ENCODE data around the gene PLEKHB2. TPM values are rescaled to one million over a fixed set of nuclear protein-coding genes. Genes with fewer than 3 reads are reported as not detected.
A peak's percentile ranks its signal among the peaks of the same experiment; 100 is the strongest.

PLEKHB2 gene
- total and polyA plus RNA-seq, 9 of the 15 experiments (the other 6 are each of a cell fraction or from before 2014, with no cell fraction given): 41.3 to 71.5 (median 50.2) TPM

DNA sequence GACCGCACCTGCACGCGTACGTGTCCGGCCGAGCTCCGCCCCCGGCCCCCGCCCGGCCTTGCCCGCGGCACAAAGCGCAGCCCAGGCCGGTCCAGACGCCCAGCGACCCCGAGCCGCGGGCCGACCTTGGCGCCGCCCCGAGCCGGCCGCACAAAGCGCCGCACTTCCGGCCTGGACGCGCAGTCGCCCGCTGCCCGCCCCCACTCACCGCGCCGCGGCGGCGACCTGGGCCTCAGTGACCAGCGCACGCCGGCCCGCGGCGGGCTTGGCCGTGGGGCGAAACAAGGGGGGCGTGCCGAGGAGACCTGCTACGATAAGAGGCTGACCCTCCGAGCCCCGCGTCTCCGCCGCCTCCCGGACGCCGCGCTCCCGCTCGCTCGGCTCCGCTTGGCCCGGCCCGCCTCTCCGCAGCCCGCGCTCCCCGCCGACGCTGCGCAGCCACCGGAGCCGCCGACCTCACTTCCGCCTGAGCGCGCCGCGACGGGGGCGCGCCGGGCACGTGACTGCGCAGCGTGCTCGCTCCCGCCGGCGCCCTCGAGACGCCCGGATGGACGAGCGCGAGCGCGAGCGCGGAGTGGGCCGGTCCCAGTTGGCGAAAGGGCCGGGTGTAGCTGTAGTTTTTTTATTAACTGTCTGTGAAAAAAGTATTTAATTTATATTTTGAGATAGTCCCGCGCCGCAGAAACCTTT is 12.0 kb upstream of the PLEKHB2 start, which contains the start of gene FAM168B (continued):
- TF ChIP-seq ZNF668 (CRISPR knock-in tag; IDR thresholded peaks at IDR 0.05) (no peak), ZNF253 (CRISPR knock-in tag; conservative IDR thresholded peaks at IDR 0.05) (no peak), ZNF124 (CRISPR knock-in tag; IDR thresholded peaks at IDR 0.05) (no peak), CHCHD3 (CRISPR knock-in tag; IDR thresholded peaks at IDR 0.05) (no peak), HDAC2 (IDR thresholded peaks at IDR 0.05) (no peak), NFATC3 (IDR thresholded peaks at IDR 0.05) (no peak), SIX5 (IDR thresholded peaks at IDR 0.05; ENCODE audit: borderline replicate concordance in 1 of 2, insufficient read depth in 1 of 2, low read depth in 1 of 2, low read length in 2 of 2) (no peak), ELF1 (tag; IDR thresholded peaks at IDR 0.05) (peak; percentile 91), ZNF217 (CRISPR knock-in tag; IDR thresholded peaks at IDR 0.05) (no peak), ZFP36 (IDR thresholded peaks at IDR 0.05; ENCODE audit: low read depth, low read length, partially characterized antibody) (no peak), PRPF4 (IDR thresholded peaks at IDR 0.05; ENCODE audit: insufficient read depth, low read depth, low read length, poor library complexity, severe bottlenecking) (no peak), ZNF655 (CRISPR knock-in tag; IDR thresholded peaks at IDR 0.05) (no peak), KLF16 (IDR thresholded peaks at IDR 0.05) (no peak), BDP1 (IDR thresholded peaks at IDR 0.05; ENCODE audit: insufficient read depth, insufficient read length) (no peak)
- TF ChIP-seq, protein P1, sequence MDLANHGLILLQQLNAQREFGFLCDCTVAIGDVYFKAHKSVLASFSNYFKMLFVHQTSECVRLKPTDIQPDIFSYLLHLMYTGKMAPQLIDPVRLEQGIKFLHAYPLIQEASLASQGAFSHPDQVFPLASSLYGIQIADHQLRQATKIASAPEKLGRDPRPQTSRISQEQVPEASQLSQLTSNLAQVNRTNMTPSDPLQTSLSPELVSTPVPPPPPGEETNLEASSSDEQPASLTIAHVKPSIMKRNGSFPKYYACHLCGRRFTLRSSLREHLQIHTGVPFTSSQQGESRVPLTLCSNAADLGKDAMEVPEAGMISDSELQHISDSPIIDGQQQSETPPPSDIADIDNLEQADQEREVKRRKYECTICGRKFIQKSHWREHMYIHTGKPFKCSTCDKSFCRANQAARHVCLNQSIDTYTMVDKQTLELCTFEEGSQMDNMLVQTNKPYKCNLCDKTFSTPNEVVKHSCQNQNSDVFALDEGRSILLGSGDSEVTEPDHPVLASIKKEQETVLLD (IDR thresholded peaks at IDR 0.05): no peak
- TF ChIP-seq, protein P2, sequence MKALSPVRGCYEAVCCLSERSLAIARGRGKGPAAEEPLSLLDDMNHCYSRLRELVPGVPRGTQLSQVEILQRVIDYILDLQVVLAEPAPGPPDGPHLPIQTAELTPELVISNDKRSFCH (CRISPR knock-in tag; IDR thresholded peaks at IDR 0.05): no peak
- TF ChIP-seq, protein P2 (tag; IDR thresholded peaks at IDR 0.05): peak; percentile 75
- TF ChIP-seq, protein P3, sequence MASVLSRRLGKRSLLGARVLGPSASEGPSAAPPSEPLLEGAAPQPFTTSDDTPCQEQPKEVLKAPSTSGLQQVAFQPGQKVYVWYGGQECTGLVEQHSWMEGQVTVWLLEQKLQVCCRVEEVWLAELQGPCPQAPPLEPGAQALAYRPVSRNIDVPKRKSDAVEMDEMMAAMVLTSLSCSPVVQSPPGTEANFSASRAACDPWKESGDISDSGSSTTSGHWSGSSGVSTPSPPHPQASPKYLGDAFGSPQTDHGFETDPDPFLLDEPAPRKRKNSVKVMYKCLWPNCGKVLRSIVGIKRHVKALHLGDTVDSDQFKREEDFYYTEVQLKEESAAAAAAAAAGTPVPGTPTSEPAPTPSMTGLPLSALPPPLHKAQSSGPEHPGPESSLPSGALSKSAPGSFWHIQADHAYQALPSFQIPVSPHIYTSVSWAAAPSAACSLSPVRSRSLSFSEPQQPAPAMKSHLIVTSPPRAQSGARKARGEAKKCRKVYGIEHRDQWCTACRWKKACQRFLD (CRISPR knock-in tag; IDR thresholded peaks at IDR 0.05): peak; percentile 76
- TF ChIP-seq, protein P4, sequence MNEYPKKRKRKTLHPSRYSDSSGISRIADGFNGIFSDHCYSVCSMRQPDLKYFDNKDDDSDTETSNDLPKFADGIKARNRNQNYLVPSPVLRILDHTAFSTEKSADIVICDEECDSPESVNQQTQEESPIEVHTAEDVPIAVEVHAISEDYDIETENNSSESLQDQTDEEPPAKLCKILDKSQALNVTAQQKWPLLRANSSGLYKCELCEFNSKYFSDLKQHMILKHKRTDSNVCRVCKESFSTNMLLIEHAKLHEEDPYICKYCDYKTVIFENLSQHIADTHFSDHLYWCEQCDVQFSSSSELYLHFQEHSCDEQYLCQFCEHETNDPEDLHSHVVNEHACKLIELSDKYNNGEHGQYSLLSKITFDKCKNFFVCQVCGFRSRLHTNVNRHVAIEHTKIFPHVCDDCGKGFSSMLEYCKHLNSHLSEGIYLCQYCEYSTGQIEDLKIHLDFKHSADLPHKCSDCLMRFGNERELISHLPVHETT (CRISPR knock-in tag; conservative IDR thresholded peaks at IDR 0.05 in 1 of 2, IDR thresholded peaks at IDR 0.05 in 1 of 2): peak in 1 of 2 experiments; percentile 98; a peak in 2 of 4 replicates
- TF ChIP-seq, protein P5, sequence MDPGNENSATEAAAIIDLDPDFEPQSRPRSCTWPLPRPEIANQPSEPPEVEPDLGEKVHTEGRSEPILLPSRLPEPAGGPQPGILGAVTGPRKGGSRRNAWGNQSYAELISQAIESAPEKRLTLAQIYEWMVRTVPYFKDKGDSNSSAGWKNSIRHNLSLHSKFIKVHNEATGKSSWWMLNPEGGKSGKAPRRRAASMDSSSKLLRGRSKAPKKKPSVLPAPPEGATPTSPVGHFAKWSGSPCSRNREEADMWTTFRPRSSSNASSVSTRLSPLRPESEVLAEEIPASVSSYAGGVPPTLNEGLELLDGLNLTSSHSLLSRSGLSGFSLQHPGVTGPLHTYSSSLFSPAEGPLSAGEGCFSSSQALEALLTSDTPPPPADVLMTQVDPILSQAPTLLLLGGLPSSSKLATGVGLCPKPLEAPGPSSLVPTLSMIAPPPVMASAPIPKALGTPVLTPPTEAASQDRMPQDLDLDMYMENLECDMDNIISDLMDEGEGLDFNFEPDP (CRISPR knock-in tag; IDR thresholded peaks at IDR 0.05): no peak
